Endothelial cell of umbilical vein (primary cell): ENCODE results near the gene INPP5A. TPM values are rescaled to one million over a fixed set of nuclear protein-coding genes. Genes with fewer than 3 reads are reported as not detected.

Source experiments
- BruUV-seq: library from RNA; stranded (reverse); fragments of 400-500 nt; replicated peaks from 2 replicates; lab custom pipeline; 2021; lab: Mats Ljungman, UMichigan
- CTCF ChIA-PET: fragments of 300-600, 350-600 bp; sonication (Branson Sonifier 250); formaldehyde crosslinking; loops from one replicate; lab custom pipeline; 2021; ENCODE audit warnings: antibody characterized with exemption, inconsistent platforms; lab: Charles Lee
- POLR2A ChIA-PET: fragments of 300-600, 350-600 bp; sonication (Branson Sonifier 250); formaldehyde crosslinking; loops from one replicate; lab custom pipeline; 2021; ENCODE audit warnings: antibody characterized with exemption, inconsistent platforms; lab: Charles Lee
- DNase-seq: peaks from one replicate; pipeline ENCODE4 v3.0.0-alpha.2; 2011; ENCODE audit warnings: low read depth, low spot score
- FAIRE-seq: peaks from 2 replicates; lab custom pipeline; 2011; peaks lifted over from hg19 to GRCh38; lab: Jason Lieb, UNC
- H2AFZ ChIP-seq: 2 replicates; pipeline ENCODE4 v1.6.0; 2012; ENCODE audit warnings: low read depth, low read length, control low read depth, inconsistent platforms
- H3K27ac ChIP-seq: 2 replicates; pipeline ENCODE4 v1.5.1; 2011; ENCODE audit warnings: low read depth, mild to moderate bottlenecking, control low read depth, low read length, moderate library complexity; ENCODE audit not compliant: insufficient read depth
- H3K27me3 ChIP-seq, 2 experiments: 2 replicates each; pipeline versions ENCODE4 v1.6.0 to v1.6.1; 2011; ENCODE audit warnings: low read length in 2 of 2, mixed read lengths in 1 of 2; ENCODE audit not compliant: control insufficient read depth in 2 of 2, insufficient read depth in 2 of 2
- H3K36me3 ChIP-seq, 2 experiments: 2 replicates in 1 of 2; 3 replicates in 1 of 2; pipeline ENCODE4 v1.5.1; 2011; ENCODE audit warnings: low read length in 2 of 2, mild to moderate bottlenecking in 1 of 2, moderate library complexity in 1 of 2; ENCODE audit not compliant: control insufficient read depth in 2 of 2, insufficient read depth in 2 of 2; ENCODE audit errors: extremely low read depth in 1 of 2
- H3K4me1 ChIP-seq: 3 replicates; pipeline ENCODE4 v1.5.1; 2011; ENCODE audit warnings: mild to moderate bottlenecking, low read length; ENCODE audit not compliant: control insufficient read depth, insufficient read depth; ENCODE audit errors: extremely low read depth
- H3K4me2 ChIP-seq: 2 replicates; pipeline ENCODE4 v1.6.1; 2011; ENCODE audit warnings: low read length, control low read depth, mixed read lengths; ENCODE audit not compliant: insufficient read depth
- H3K4me3 ChIP-seq, 3 experiments: fragments of 200-600 bp in 1 of 3; sonication (generic), shearing (Covaris generic) in 1 of 3; replicated peaks in 1 of 3; 2 replicates each; pipeline ENCODE4 v1.5.1; 2011 to 2016; ENCODE audit warnings: control low read depth in 3 of 3, low read length in 3 of 3, mild to moderate bottlenecking in 2 of 3, inconsistent platforms in 1 of 3, low read depth in 1 of 3, moderate library complexity in 1 of 3; ENCODE audit not compliant: insufficient read depth in 1 of 3
- H3K79me2 ChIP-seq: 2 replicates; pipeline ENCODE4 v1.6.0; 2012; ENCODE audit warnings: low read length, inconsistent platforms; ENCODE audit not compliant: control insufficient read depth, insufficient read depth
- H3K9ac ChIP-seq: replicated peaks from 2 replicates; pipeline ENCODE3; 2011; ENCODE audit warnings: low read length, control low read depth; ENCODE audit not compliant: insufficient read depth; ENCODE audit errors: extremely low read depth
- H3K9me1 ChIP-seq: replicated peaks from 3 replicates; pipeline ENCODE4 v1.6.0; 2011; ENCODE audit warnings: mild to moderate bottlenecking, low read length; ENCODE audit not compliant: control insufficient read depth, insufficient read depth; ENCODE audit errors: extremely low read depth
- H3K9me3 ChIP-seq: replicated peaks from 2 replicates; pipeline ENCODE4 v1.5.1; 2012; ENCODE audit warnings: low read length, inconsistent platforms; ENCODE audit not compliant: control insufficient read depth, insufficient read depth
- H4K20me1 ChIP-seq: replicated peaks from 2 replicates; pipeline ENCODE3; 2011; ENCODE audit warnings: mild to moderate bottlenecking, low read length; ENCODE audit not compliant: control insufficient read depth, insufficient read depth; ENCODE audit errors: extremely low read depth
- CTCF ChIP-seq, 2 donors: IDR thresholded peaks; 1 replicate in 1 of 2; 2 replicates in 1 of 2; pipeline ENCODE4 v1.5.1; 2011; ENCODE audit warnings: low read length in 2 of 2, mild to moderate bottlenecking in 2 of 2, moderate library complexity in 2 of 2, control low read depth in 1 of 2, inconsistent platforms in 1 of 2, low read depth in 1 of 2; ENCODE audit not compliant: insufficient read depth in 1 of 2; ENCODE audit errors: extremely low read depth in 1 of 2
- EZH2 ChIP-seq: IDR thresholded peaks from 2 replicates; pipeline ENCODE4 v1.6.1; 2012; ENCODE audit warnings: borderline replicate concordance, low read depth, mild to moderate bottlenecking, moderate library complexity, low read length, inconsistent platforms; ENCODE audit not compliant: severe bottlenecking
- FOS ChIP-seq: IDR thresholded peaks from 2 replicates; pipeline ENCODE4 v1.6.1; 2011; ENCODE audit warnings: mild to moderate bottlenecking, low read length, moderate library complexity, borderline replicate concordance; ENCODE audit not compliant: insufficient read depth
- GATA2 ChIP-seq: IDR thresholded peaks from 2 replicates; pipeline ENCODE4 v1.7.0; 2011; ENCODE audit warnings: low read depth, mild to moderate bottlenecking, moderate library complexity, mixed read lengths, low read length; ENCODE audit not compliant: insufficient read length, insufficient read depth
- JUN ChIP-seq: IDR thresholded peaks from 2 replicates; pipeline ENCODE4 v1.6.1; 2011; ENCODE audit warnings: borderline replicate concordance, low read depth; ENCODE audit not compliant: insufficient read length, insufficient read depth
- MAX ChIP-seq: IDR thresholded peaks from 2 replicates; pipeline ENCODE4 v1.6.1; 2011; ENCODE audit not compliant: insufficient read depth, insufficient read length
- MYC ChIP-seq: IDR thresholded peaks from one replicate; pipeline ENCODE4 v1.6.1; 2011; ENCODE audit warnings: mild to moderate bottlenecking, low read depth, low read length
- POLR2A ChIP-seq: IDR thresholded peaks from 2 replicates; pipeline ENCODE4 v1.6.1; 2012; ENCODE audit warnings: low read depth, mild to moderate bottlenecking, control low read depth, low read length
- POLR2AphosphoS5 ChIP-seq: IDR thresholded peaks from 2 replicates; pipeline ENCODE4 v1.6.1; 2012; ENCODE audit warnings: low read depth, mild to moderate bottlenecking, control low read depth, low read length, moderate library complexity; ENCODE audit not compliant: insufficient read depth
- dilution Hi-C: fragments of 300-500 bp; cut with MboI; formaldehyde crosslinking; loops from one replicate; pipeline ENCODE4 v1.15.0; 2019; ENCODE audit warnings: low sequenced_read_pairs; ENCODE audit not compliant: extremely low pct_ligation_motif_present
- intact Hi-C: fragments of 100-400 bp; cut with micrococcal nuclease; formaldehyde crosslinking; loops from one replicate; pipeline ENCODE4 v1.10.0; 2022
- polyA plus RNA-seq, 4 experiments: library from polyadenylated mRNA; depleted of rRNA in 3 of 4; stranded (reverse) in 3 of 4; unstranded in 1 of 4; fragments of >200 nt; gene quantifications; 2 replicates each; pipeline versions ENCODE4 v1.2.1 to v1.2.3, GENCODE V29; 2011 to 2012; ENCODE audit warnings: missing spikeins in 1 of 4
- total RNA-seq: library from RNA; stranded (reverse); gene quantifications from 2 replicates; pipeline ENCODE4 v1.2.3, GENCODE V29; 2021

The INPP5A gene
- total and polyA plus RNA-seq, 2 donors (not counting 3 experiments of a cell fraction or from before 2014, with no cell fraction given): 22.9 to 33.2 TPM

- Histone ChIP-seq H3K9me1 (no peaks in the 10 kb centered on the region), H3K4me3 (no peak overlapping the region), H3K27me3 (no peaks in the 10 kb centered on the region), H3K4me2 (no peak overlapping the region), H3K4me1 (no peaks in the 10 kb centered on the region), H3K9me3 (no peaks in the 10 kb centered on the region), H3K27ac (no peak overlapping the region), H2AFZ (no peak overlapping the region), H3K9ac (no peak overlapping the region), H3K36me3 (no peaks in the 10 kb centered on the region), H4K20me1 (no peaks in the 10 kb centered on the region), H3K79me2 (peaks cover 7% of the 10 kb centered on the region)
- TF ChIP-seq GATA2 (no peak), JUN (no peak), EZH2 (no peak), MAX (no peak), POLR2A (no peak), FOS (no peak), POLR2AphosphoS5 (no peak), MYC (no peak), CTCF (IDR thresholded peaks at IDR 0.05; ENCODE audit: extremely low read depth in 1 of 2, insufficient read depth in 1 of 2, low read depth in 1 of 2, low read length in 2 of 2) (no peak)
- ChIA-PET POLR2A (no interaction called here), CTCF (no interaction called here)
- BruUV-seq: no TSS peak
- no peak for DNase-seq
- intact Hi-C loops (no loop called here), dilution Hi-C loops (no loop called here)
- FAIRE-seq: no peak
Measured at GRCh38 chr10:132558516-132559413, 21.2 kb downstream of the INPP5A start.
